Loucy (cell line): ENCODE data around the gene GLIPR1L2.

Source experiments
- H2AFZ ChIP-seq: fragments of 200-600 bp; sonication (generic); 2 replicates; pipeline ENCODE4 v1.6.0; 2016; ENCODE audit warnings: antibody characterized with exemption, mild to moderate bottlenecking, low read length, moderate library complexity
- H3F3A ChIP-seq: fragments of 200-600 bp; 2 replicates; pipeline ENCODE4 v1.6.0; 2016; ENCODE audit warnings: antibody characterized with exemption, low read depth, mild to moderate bottlenecking
- H3K27me3 ChIP-seq: fragments of 200-600 bp; sonication (generic); 2 replicates; pipeline ENCODE4 v1.6.1; 2014; ENCODE audit warnings: low read length, mild to moderate bottlenecking; ENCODE audit not compliant: insufficient read depth, poor library complexity, severe bottlenecking
- H3K36me3 ChIP-seq: fragments of 200-600 bp; sonication (generic); 2 replicates; pipeline ENCODE4 v1.6.1; 2016; ENCODE audit warnings: low read length; ENCODE audit not compliant: insufficient read depth
- H3K4me1 ChIP-seq: fragments of 200-600 bp; sonication (generic); 2 replicates; pipeline ENCODE4 v1.5.1; 2014; ENCODE audit warnings: low read length, mild to moderate bottlenecking; ENCODE audit not compliant: insufficient read depth, poor library complexity, severe bottlenecking
- H3K4me2 ChIP-seq: fragments of 200-600 bp; sonication (generic); 2 replicates; pipeline ENCODE4 v1.6.0; 2014; ENCODE audit warnings: antibody characterized with exemption, low read length, low read depth, mild to moderate bottlenecking; ENCODE audit not compliant: poor library complexity, severe bottlenecking
- H3K4me3 ChIP-seq: fragments of 200-600 bp; sonication (generic); 2 replicates; pipeline ENCODE4 v1.5.1; 2014; ENCODE audit warnings: low read length, mild to moderate bottlenecking, mixed read lengths; ENCODE audit not compliant: poor library complexity, severe bottlenecking
- H3K79me2 ChIP-seq: fragments of 200-600 bp; sonication (generic); 2 replicates; pipeline ENCODE4 v1.6.1; 2014; ENCODE audit warnings: low read length; ENCODE audit not compliant: insufficient read depth
- H3K9ac ChIP-seq: fragments of 200-600 bp; sonication (generic); 2 replicates; pipeline ENCODE4 v1.6.0; 2014; ENCODE audit warnings: mild to moderate bottlenecking, low read depth, low read length, moderate library complexity; ENCODE audit not compliant: poor library complexity, severe bottlenecking
- H3K9me2 ChIP-seq: fragments of 200-600 bp; sonication (generic); replicated peaks from 2 replicates; pipeline ENCODE4 v1.6.1; 2016; ENCODE audit warnings: low read depth, low read length, mixed read lengths
- H3K9me3 ChIP-seq: fragments of 200-600 bp; sonication (generic); 2 replicates; pipeline ENCODE4 v1.6.1; 2014; ENCODE audit warnings: mild to moderate bottlenecking, antibody characterized with exemption, low read length, low read depth; ENCODE audit not compliant: insufficient read depth
- H4K20me1 ChIP-seq: fragments of 200-600 bp; sonication (generic); 2 replicates; pipeline ENCODE4 v1.6.0; 2014; ENCODE audit warnings: antibody characterized with exemption, low read length, mild to moderate bottlenecking; ENCODE audit not compliant: insufficient read depth, poor library complexity, severe bottlenecking
- EZH2phosphoT487 ChIP-seq: fragments of 200-600 bp; IDR thresholded peaks from 2 replicates; pipeline ENCODE4 v1.6.1; 2018; ENCODE audit warnings: antibody characterized with exemption, mild to moderate bottlenecking, moderate library complexity, borderline replicate concordance
- TF ChIP-seq, protein P1 (sequence below): fragments of 200-600 bp; sonication (generic); conservative IDR thresholded peaks from 2 replicates; pipeline ENCODE4 v1.5.1; 2014; ENCODE audit warnings: mild to moderate bottlenecking, antibody characterized with exemption, low read length

GLIPR1L2 gene

DNA sequence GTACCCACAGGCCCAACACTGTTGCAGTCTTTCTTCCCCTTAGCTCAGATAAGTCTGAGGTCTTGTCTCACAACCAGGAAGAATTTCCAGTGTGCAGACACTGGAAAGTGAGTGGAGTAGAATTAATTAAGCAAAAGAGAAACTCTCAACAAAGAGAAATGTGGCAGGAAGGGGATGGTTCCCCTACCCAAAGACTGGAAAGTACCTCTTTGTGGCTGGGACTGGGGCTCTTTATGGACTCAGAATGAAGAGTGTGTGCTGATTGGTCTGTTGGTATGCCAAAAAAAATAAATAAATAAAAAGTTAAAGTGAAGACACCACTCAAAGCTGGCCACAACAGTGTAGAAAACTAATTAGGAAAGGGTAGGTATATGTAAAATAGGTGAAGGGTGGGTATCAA lies 30.0 kb upstream of the GLIPR1L2 start:
- no peak overlapping the region for H3K9ac ChIP-seq
- no peaks in the 10 kb centered on the region for H3K27me3 ChIP-seq
- no peak overlapping the region for H3K4me3 ChIP-seq
- no peak overlapping the region for H3K4me2 ChIP-seq
- H2AFZ ChIP-seq = no peak overlapping the region
- H3K79me2 ChIP-seq = no peaks in the 10 kb centered on the region
- no peaks in the 10 kb centered on the region for H3K9me2 ChIP-seq
- H3K36me3 ChIP-seq = no peaks in the 10 kb centered on the region
- no peaks in the 10 kb centered on the region for H3F3A ChIP-seq
- TF ChIP-seq EZH2phosphoT487 = no peak
- TF ChIP-seq, protein P1, sequence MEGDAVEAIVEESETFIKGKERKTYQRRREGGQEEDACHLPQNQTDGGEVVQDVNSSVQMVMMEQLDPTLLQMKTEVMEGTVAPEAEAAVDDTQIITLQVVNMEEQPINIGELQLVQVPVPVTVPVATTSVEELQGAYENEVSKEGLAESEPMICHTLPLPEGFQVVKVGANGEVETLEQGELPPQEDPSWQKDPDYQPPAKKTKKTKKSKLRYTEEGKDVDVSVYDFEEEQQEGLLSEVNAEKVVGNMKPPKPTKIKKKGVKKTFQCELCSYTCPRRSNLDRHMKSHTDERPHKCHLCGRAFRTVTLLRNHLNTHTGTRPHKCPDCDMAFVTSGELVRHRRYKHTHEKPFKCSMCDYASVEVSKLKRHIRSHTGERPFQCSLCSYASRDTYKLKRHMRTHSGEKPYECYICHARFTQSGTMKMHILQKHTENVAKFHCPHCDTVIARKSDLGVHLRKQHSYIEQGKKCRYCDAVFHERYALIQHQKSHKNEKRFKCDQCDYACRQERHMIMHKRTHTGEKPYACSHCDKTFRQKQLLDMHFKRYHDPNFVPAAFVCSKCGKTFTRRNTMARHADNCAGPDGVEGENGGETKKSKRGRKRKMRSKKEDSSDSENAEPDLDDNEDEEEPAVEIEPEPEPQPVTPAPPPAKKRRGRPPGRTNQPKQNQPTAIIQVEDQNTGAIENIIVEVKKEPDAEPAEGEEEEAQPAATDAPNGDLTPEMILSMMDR = no peak
- H3K4me1 ChIP-seq = no peaks in the 10 kb centered on the region
- no peaks in the 10 kb centered on the region for H4K20me1 ChIP-seq
- no peaks in the 10 kb centered on the region for H3K9me3 ChIP-seq

DNA sequence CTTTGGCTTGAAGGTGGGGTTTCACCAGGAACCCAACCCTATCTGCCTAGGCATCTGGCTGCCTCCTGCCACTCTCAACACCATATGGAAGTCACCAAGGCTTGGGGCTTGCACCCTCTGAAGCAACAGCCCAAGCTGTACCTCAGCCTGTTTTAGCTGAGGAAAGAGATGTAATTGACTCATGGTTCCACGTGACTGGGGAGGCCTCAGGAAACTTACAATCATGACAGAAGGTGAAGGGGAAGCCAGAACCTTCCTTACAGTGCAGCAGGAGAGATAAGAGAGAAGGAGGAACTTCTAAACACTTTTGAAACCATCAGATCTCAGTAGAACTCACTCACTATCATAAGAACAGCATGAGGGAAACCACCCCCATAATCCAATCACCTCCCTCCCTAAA lies 29.5 kb upstream of the GLIPR1L2 start:
- Histone ChIP-seq H4K20me1 (no peaks in the 10 kb centered on the region), H3F3A (no peaks in the 10 kb centered on the region), H3K27me3 (no peaks in the 10 kb centered on the region), H3K9ac (no peak overlapping the region), H3K36me3 (no peaks in the 10 kb centered on the region), H3K9me2 (no peaks in the 10 kb centered on the region), H3K4me3 (no peak overlapping the region), H3K4me2 (no peak overlapping the region), H3K79me2 (no peaks in the 10 kb centered on the region), H3K4me1 (no peaks in the 10 kb centered on the region), H2AFZ (no peak overlapping the region), H3K9me3 (no peaks in the 10 kb centered on the region)
- TF ChIP-seq, protein P1 = no peak
- TF ChIP-seq EZH2phosphoT487 = no peak

DNA sequence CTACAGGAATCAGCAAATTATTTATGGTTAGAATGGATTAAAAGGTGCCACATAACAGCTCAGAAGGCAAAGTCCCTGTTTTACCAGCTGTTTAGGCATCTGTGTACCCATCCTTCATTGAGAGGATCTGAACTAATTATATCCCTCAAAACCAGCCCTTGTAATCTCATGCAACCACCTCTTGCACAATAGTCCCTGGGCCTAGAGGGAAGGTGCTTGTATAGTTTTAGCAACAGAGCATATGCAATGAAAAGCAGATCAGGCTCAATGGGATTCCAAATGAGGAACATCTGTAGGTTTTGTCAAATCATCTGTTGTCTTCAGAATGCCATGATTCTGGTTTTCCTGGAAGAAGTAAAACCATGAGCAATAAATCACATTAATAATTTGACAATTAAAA lies 26.0 kb upstream of the GLIPR1L2 start:
- no peaks in the 10 kb centered on the region for H3K79me2 ChIP-seq
- H2AFZ ChIP-seq = no peak overlapping the region
- no peaks in the 10 kb centered on the region for H3K9me3 ChIP-seq
- no peak overlapping the region for H3K4me3 ChIP-seq
- H3F3A ChIP-seq = no peaks in the 10 kb centered on the region
- H3K9me2 ChIP-seq = no peaks in the 10 kb centered on the region
- no peaks in the 10 kb centered on the region for H3K27me3 ChIP-seq
- no peaks in the 10 kb centered on the region for H4K20me1 ChIP-seq
- H3K4me2 ChIP-seq = no peak overlapping the region
- H3K9ac ChIP-seq = no peak overlapping the region
- H3K4me1 ChIP-seq = no peaks in the 10 kb centered on the region
- TF ChIP-seq, protein P1 = no peak
- TF ChIP-seq EZH2phosphoT487 = no peak
- H3K36me3 ChIP-seq = no peaks in the 10 kb centered on the region
